Neural crest cell (in vitro differentiated cells): Measurements from ENCODE around the gene PRKD2. TPM values are rescaled to one million over a fixed set of nuclear protein-coding genes. Genes with fewer than 3 reads are reported as not detected.

Experiments used
- DNase-seq: peaks from one replicate; pipeline ENCODE4 v3.0.0; 2021; ENCODE audit warnings: low read depth, mixed read lengths, low spot score
- H3K27ac Mint-ChIP-seq: one replicate; pipeline ENCODE4 v1.8.0; 2021; ENCODE audit warnings: mild to moderate bottlenecking, mixed read lengths; ENCODE audit not compliant: unreplicated experiment
- H3K27me3 Mint-ChIP-seq: 2 replicates; pipeline ENCODE4 v1.8.0; 2021; ENCODE audit warnings: low read depth, mild to moderate bottlenecking, mixed read lengths
- H3K36me3 Mint-ChIP-seq: 2 replicates; pipeline ENCODE4 v1.8.0; 2021; ENCODE audit warnings: low read depth, mild to moderate bottlenecking, mixed read lengths
- H3K4me1 Mint-ChIP-seq: 2 replicates; pipeline ENCODE4 v1.8.0; 2021; ENCODE audit warnings: mixed read lengths
- H3K4me3 Mint-ChIP-seq: one replicate; pipeline ENCODE4 v1.8.0; 2021; ENCODE audit warnings: mild to moderate bottlenecking, mixed read lengths
- H3K9me3 Mint-ChIP-seq: 2 replicates; pipeline ENCODE4 v1.8.0; 2021; ENCODE audit warnings: mixed read lengths
- CTCF ChIP-seq: fragments of 200-600 bp; sonication (generic); conservative IDR thresholded peaks from 2 replicates; pipeline ENCODE4 v1.5.0; 2021; ENCODE audit warnings: antibody characterized with exemption, mild to moderate bottlenecking
- total RNA-seq: library from RNA; stranded (reverse); gene quantifications from 2 replicates; pipeline ENCODE4 v1.2.1, GENCODE V29; 2021

The PRKD2 gene
- total RNA-seq, 1 donor from 2014 or later = 55.5 TPM

GRCh38 chr19:46753420-46754155 lies 36.7 kb upstream of the PRKD2 start:
- peak; percentile 35 for TF ChIP-seq CTCF
- H3K9me3 Mint-ChIP-seq = no peaks in the 10 kb centered on the region
- DNase-seq = peak; percentile 54
- H3K36me3 Mint-ChIP-seq = peaks cover 13% of the 10 kb centered on the region
- peaks cover 9% of the 10 kb centered on the region for H3K4me1 Mint-ChIP-seq
- peak overlapping the region; percentile 67 for H3K4me3 Mint-ChIP-seq
- H3K27me3 Mint-ChIP-seq = no peaks in the 10 kb centered on the region
- H3K27ac Mint-ChIP-seq = peak overlapping the region; percentile 12

- Mint-ChIP-seq H3K27ac (no peak overlapping the region), H3K4me1 (peaks cover 32% of the 10 kb centered on the region), H3K4me3 (peak overlapping the region; percentile 93), H3K9me3 (no peaks in the 10 kb centered on the region), H3K27me3 (no peaks in the 10 kb centered on the region), H3K36me3 (peaks cover 16% of the 10 kb centered on the region)
- peak; percentile 73 for TF ChIP-seq CTCF
- peak; percentile 87 for DNase-seq
Measured at GRCh38 chr19:46748325-46749109, 31.6 kb upstream of the PRKD2 start.

- no peaks in the 10 kb centered on the region for H3K27me3 Mint-ChIP-seq
- H3K4me3 Mint-ChIP-seq = peak within 1 kb of the TSS; percentile 95
- no peak for TF ChIP-seq CTCF
- peak; percentile 33 for DNase-seq
- peaks cover 9% of the 10 kb centered on the region for H3K36me3 Mint-ChIP-seq
- peak within 1 kb of the TSS; percentile 88 for H3K27ac Mint-ChIP-seq
- peaks cover 47% of the 10 kb centered on the region for H3K4me1 Mint-ChIP-seq
- H3K9me3 Mint-ChIP-seq = no peaks in the 10 kb centered on the region
Measured at GRCh38 chr19:46746281-46747057, 29.6 kb upstream of the PRKD2 start, which contains the start of gene STRN4. Gene STRN4, minus strand, starts transcription at chr19:46746450. Its CDS starts 20 bp downstream, at chr19:46746430.

- peak; percentile 17 for DNase-seq
- no peak for TF ChIP-seq CTCF
- Mint-ChIP-seq H3K27ac (peak within 1 kb of the TSS; percentile 88), H3K27me3 (no peaks in the 10 kb centered on the region), H3K36me3 (peaks cover 8% of the 10 kb centered on the region), H3K4me1 (peaks cover 51% of the 10 kb centered on the region), H3K9me3 (no peaks in the 10 kb centered on the region), H3K4me3 (peak within 1 kb of the TSS; percentile 95)
Measured at GRCh38 chr19:46745521-46746280, 28.8 kb upstream of the PRKD2 start, which contains the start of gene FKRP. Gene FKRP, plus strand, starts transcription at chr19:46746057. Its CDS starts 9,394 bp downstream, at chr19:46755451.
